ENCODE measurements around the gene PTPRN. TPM values are rescaled to one million over a fixed set of nuclear protein-coding genes. Genes with fewer than 3 reads are reported as not detected.

Gene PTPRN
- total and polyA plus RNA-seq, 10 of the 15 experiments (the other 5 are each of a cell fraction or from before 2014, with no cell fraction given), result 0.28 to 0.69 TPM; not detected in 8

GRCh38 chr2:219252900-219253752 lies 56.1 kb downstream of the PTPRN start, which contains the start of gene TUBA4B (continued):
- TF ChIP-seq BCL11A (IDR thresholded peaks at IDR 0.05; ENCODE audit: low read depth, low read length), result peak; percentile 15; the same call in 1 of the 2 replicates
- TF ChIP-seq MTA2 (IDR thresholded peaks at IDR 0.05; ENCODE audit: low read depth), result 0 out of 2 replicates have a peak, but pooled peaks have one; percentile 35
- peak; percentile 31; the same call in 1 of the 2 replicates for TF ChIP-seq CREM (IDR thresholded peaks at IDR 0.05; ENCODE audit: low read depth)
- 0 out of 2 replicates have a peak, but pooled peaks have one; percentile 12 for TF ChIP-seq IRF5 (IDR thresholded peaks at IDR 0.05; ENCODE audit: borderline replicate concordance)
- peak; percentile 55 for TF ChIP-seq NBN (IDR thresholded peaks at IDR 0.05)
- peak; percentile 91 for TF ChIP-seq SPI1 (IDR thresholded peaks at IDR 0.05; ENCODE audit: borderline replicate concordance, insufficient read depth, low read depth, low read length)
- no peak; the same call in 1 of the 2 replicates for TF ChIP-seq LARP7 (IDR thresholded peaks at IDR 0.05)
- no peak for TF ChIP-seq BCLAF1 (IDR thresholded peaks at IDR 0.05)
- no peak for TF ChIP-seq SKIL (IDR thresholded peaks at IDR 0.05; ENCODE audit: low read depth, poor library complexity, severe bottlenecking)
- TF ChIP-seq MEF2B (IDR thresholded peaks at IDR 0.05; ENCODE audit: partially characterized antibody, poor library complexity, severe bottlenecking), result peak; percentile 35
- TF ChIP-seq NR2F1 (conservative IDR thresholded peaks at IDR 0.05), result peak; percentile 84
- no peak for TF ChIP-seq ETV6 (conservative IDR thresholded peaks at IDR 0.05 in 1 of 2, IDR thresholded peaks at IDR 0.05 in 1 of 2; ENCODE audit: borderline replicate concordance in 1 of 2, low read depth in 1 of 2)
- peak; percentile 32; the same call in 1 of the 2 replicates for TF ChIP-seq CBFB (IDR thresholded peaks at IDR 0.05; ENCODE audit: low read depth)
- TF ChIP-seq MLLT1 (IDR thresholded peaks at IDR 0.05), result peak; percentile 59; the same call in 1 of the 2 replicates
- TF ChIP-seq MAX (IDR thresholded peaks at IDR 0.05; ENCODE audit: low read depth, low read length), result peak; percentile 48
- TF ChIP-seq CEBPB (IDR thresholded peaks at IDR 0.05; ENCODE audit: borderline replicate concordance in 1 of 2, low read depth in 2 of 2, low read length in 2 of 2), result no peak
- TF ChIP-seq EP300 (IDR thresholded peaks at IDR 0.05; ENCODE audit: borderline replicate concordance in 1 of 2, control insufficient read depth in 1 of 2, low read depth in 2 of 2, low read length in 2 of 2), result 0 out of 4 replicates have a peak, but pooled peaks of 1 of the 2 experiments have one; percentile 37
- TF ChIP-seq MXI1 (IDR thresholded peaks at IDR 0.05; ENCODE audit: low read depth, low read length), result peak; percentile 54; the same call in 1 of the 2 replicates
- peak; percentile 62; the same call in 1 of the 2 replicates for TF ChIP-seq POLR2A (IDR thresholded peaks at IDR 0.05; ENCODE audit: low read depth, low read length)
- TF ChIP-seq CREB1 (IDR thresholded peaks at IDR 0.05; ENCODE audit: low read depth), result peak; percentile 37; the same call in 1 of the 2 replicates

All from GM12878 (cell line).